Choroid plexus epithelial cell (primary cell): Measurements from ENCODE around the gene SFTA2.

Source experiments
- DNase-seq: peaks from one replicate; pipeline ENCODE4 v3.0.0-alpha.2; 2010; ENCODE audit warnings: low read depth
- H3K4me3 ChIP-seq: 2 replicates; pipeline ENCODE4 v1.5.1; 2011; ENCODE audit warnings: low read depth, mild to moderate bottlenecking, control low read depth, low read length, moderate library complexity
- TF ChIP-seq, protein P1 (sequence below): conservative IDR thresholded peaks from 2 replicates; pipeline ENCODE4 v1.5.1; 2011; ENCODE audit warnings: low read depth, mild to moderate bottlenecking, control low read depth, inconsistent platforms, low read length, moderate library complexity

The SFTA2 gene

DNA sequence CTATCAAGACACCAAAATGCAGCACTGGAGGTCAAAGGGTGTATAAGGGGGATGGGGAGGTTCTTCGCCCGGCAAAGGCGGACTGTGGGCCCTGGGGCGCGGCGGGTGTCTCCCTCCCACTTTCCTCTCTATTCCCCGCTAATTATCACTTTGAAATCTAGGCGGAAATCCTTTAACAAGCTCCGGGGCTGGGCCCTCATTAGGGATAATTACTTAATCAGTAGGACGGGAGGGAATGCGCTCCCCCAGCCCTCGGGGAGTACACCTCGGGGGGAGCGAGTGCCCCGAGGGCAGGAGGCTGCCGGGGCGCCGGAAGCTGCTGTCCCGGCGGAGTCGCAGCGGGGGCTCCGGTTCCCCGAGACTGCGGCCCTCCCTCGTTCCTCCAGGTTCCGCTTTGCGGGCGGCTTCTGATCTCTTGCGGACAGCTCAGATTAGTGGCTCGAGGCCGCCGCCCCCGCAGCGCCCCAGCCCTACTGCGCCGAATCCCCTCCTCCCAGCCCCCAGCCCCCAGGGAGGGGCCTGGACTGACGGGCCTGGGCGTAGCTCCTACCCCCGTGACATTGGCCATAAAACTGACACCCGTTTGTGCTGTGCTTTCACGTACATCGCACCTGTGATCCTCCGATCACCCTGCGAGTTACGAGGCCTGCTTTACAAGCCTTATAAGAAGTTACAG, 23.5 kb upstream of the SFTA2 start:
- peak overlapping the region; percentile 57 for H3K4me3 ChIP-seq
- DNase-seq = peak; percentile 39
- TF ChIP-seq, protein P1, sequence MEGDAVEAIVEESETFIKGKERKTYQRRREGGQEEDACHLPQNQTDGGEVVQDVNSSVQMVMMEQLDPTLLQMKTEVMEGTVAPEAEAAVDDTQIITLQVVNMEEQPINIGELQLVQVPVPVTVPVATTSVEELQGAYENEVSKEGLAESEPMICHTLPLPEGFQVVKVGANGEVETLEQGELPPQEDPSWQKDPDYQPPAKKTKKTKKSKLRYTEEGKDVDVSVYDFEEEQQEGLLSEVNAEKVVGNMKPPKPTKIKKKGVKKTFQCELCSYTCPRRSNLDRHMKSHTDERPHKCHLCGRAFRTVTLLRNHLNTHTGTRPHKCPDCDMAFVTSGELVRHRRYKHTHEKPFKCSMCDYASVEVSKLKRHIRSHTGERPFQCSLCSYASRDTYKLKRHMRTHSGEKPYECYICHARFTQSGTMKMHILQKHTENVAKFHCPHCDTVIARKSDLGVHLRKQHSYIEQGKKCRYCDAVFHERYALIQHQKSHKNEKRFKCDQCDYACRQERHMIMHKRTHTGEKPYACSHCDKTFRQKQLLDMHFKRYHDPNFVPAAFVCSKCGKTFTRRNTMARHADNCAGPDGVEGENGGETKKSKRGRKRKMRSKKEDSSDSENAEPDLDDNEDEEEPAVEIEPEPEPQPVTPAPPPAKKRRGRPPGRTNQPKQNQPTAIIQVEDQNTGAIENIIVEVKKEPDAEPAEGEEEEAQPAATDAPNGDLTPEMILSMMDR = no peak

DNA sequence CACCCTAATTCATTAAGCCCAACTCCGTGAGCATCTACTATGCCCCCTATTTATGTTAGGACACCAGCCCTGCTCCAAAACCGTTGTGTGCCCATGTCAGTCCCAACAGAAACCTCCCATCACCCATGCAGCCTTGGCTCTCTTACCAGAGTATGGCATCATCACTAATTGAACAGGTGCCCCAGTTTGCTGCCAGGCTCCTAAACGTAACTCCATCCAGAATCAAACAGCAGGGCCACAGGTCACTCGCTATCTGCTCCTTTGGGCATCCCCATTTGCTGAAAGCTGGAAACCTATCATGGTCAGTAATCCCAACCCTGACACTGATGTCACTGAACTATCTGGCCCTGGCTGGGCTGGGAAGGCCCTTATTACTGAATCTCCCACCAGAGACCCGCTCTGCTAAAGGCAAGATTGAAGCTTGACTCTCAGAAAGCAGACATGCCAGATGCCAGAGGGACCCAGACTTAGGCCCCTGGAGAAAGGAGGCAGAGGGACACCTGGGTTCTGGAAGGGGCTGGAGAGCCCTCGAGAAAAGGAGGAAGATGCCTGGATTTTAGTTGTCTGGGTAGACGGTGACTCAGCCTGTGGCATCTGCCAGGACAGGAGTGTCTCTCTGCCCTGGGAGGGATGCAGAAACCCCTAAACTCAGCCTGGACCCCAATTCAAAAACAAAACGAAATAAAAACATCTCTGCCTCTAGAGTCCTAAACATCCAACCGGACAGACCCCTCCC, 22.8 kb upstream of the SFTA2 start:
- peak overlapping the region; percentile 57 for H3K4me3 ChIP-seq
- TF ChIP-seq, protein P1 = no peak
- no peak for DNase-seq

DNA sequence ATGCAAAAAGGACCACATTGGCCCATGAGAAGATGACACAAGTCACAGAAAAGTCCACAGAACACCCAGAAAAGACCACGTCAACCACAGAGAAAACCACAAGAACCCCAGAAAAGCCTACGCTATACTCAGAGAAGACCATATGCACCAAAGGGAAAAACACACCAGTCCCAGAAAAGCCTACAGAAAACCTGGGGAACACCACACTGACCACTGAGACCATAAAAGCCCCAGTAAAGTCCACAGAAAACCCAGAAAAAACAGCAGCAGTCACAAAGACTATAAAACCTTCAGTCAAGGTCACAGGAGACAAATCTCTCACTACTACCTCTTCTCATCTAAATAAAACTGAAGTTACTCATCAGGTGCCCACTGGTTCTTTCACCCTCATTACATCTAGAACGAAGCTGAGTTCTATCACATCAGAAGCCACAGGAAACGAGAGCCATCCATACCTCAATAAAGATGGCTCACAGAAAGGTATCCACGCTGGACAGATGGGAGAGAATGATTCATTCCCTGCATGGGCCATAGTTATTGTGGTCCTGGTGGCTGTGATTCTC, 20.0 kb upstream of the SFTA2 start:
- TF ChIP-seq, protein P1 = no peak

DNA sequence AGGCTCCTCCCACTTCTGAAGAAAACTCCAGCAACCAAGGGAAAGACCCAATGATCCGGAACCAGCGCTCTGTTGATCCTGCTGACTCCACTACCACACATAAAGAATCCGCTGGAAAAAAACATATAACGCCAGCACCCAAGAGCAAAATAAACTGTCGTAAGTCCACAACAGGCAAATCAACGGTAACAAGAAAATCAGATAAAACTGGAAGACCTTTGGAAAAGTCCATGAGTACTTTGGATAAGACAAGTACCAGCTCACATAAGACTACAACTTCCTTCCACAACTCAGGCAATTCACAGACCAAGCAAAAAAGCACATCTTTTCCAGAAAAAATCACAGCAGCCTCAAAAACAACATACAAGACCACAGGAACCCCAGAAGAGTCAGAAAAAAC, 16.8 kb upstream of the SFTA2 start:
- no peak overlapping the region for H3K4me3 ChIP-seq
- DNase-seq = no peak
- TF ChIP-seq, protein P1 = no peak

More for the DNA sequence above, 20.0 kb upstream of the SFTA2 start:
- H3K4me3 ChIP-seq = no peak overlapping the region
- DNase-seq = no peak

DNA sequence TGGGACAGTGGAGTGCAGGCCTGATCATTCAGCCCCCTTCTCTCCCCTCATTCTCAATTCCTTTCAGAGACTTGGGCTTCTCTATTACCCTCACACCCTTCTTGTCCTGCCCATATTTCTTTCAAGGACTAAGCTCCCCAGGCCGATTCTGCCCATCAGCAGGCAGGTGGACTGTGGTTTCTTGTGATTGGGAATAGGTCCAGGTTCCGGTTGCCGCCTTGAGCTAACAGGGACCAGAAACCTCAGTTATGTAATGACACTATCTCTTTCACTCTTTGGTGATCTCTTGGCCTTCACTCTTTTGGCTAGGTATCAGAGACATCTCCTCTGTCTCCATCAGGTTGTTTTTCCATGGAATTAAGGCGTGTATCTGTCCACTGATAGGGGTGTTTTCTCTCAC, 15.3 kb upstream of the SFTA2 start:
- H3K4me3 ChIP-seq = no peak overlapping the region
- DNase-seq = no peak
- TF ChIP-seq, protein P1 = no peak

DNA sequence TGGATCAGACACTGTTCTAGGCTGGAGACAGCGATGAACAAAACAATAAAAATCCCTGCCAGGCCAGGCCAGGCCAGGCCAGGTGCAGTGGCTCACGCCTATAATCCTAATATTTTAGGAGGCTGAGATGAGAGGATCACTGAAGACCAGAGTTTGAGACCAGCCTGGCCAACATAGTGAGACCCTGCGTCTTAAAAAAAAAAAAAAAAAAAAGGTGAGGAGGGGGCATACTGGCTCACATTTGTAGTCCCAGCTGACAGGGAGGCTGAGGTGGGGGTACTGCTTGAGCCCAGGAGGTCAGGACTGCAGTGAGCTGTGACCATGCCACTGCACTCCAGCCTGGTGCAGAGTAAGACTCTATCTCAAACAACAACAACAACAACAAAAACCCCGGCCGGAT, 13.3 kb upstream of the SFTA2 start:
- TF ChIP-seq, protein P1 = no peak
- no peak for DNase-seq
- H3K4me3 ChIP-seq = no peak overlapping the region
